Measurements from ENCODE around the gene DLST.

Gene DLST

DNA sequence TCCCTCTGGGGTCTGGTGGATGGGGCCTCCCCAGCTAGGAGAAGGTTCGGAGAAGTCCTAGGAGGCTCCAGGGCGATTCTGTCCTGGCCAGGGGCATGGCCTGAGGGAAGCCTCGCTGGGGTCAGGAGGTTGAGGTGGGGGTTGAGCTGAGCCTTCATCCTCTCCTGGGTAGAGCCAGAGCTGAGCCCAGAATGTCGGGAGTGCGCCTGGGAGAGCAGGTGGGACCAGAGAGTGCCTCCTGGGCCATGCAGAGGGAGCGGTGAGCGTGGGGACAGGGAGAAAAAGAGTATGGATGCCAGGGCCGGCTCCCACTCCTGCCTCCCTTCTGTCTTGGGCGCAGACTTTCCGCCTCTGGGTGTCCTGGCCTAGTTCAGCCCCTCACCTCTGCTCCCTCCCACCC is 28.2 kb downstream of the DLST start:
- TF ChIP-seq CTCF (IDR thresholded peaks at IDR 0.05; ENCODE audit: insufficient read depth, low read depth, low read length, missing control alignments), result no peak
- no peak for DNase-seq (ENCODE audit: low read depth)
- no peak overlapping the region for H3K4me3 ChIP-seq (ENCODE audit: low read length)

GRCh38 chr14:74910556-74910955 is 28.8 kb downstream of the DLST start:
- no peak for TF ChIP-seq CTCF (IDR thresholded peaks at IDR 0.05; ENCODE audit: insufficient read depth, low read depth, low read length, missing control alignments)
- DNase-seq (ENCODE audit: low read depth), result no peak
- H3K4me3 ChIP-seq (ENCODE audit: low read length), result no peak overlapping the region

DNA sequence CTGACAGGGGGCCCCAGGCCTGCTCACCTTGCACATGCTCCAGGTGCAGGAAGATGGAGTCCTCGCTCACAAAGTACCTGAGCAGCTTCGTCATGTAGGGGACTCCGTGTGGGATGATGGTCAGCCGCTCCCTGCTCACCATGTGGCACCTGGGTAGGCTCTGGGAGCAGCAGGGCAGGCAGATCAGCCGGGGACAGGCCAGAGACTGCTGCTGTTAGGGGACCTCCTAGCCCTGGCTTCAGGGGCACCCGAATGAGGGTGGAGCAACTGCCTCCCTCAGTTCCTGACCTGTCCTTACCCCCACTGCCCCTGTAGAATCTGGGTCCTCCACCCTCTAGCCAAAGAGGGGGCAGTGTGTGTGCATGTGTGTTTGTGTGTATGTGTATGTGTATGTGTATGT is 29.5 kb downstream of the DLST start:
- no peak for DNase-seq (ENCODE audit: low read depth)
- H3K4me3 ChIP-seq (ENCODE audit: low read length), result no peak overlapping the region
- no peak for TF ChIP-seq CTCF (IDR thresholded peaks at IDR 0.05; ENCODE audit: insufficient read depth, low read depth, low read length, missing control alignments)

- no peak overlapping the region for H3K4me3 ChIP-seq (ENCODE audit: low read length)
- no peak for TF ChIP-seq CTCF (IDR thresholded peaks at IDR 0.05; ENCODE audit: insufficient read depth, low read depth, low read length, missing control alignments)
- DNase-seq (ENCODE audit: low read depth), result peak; percentile 29
These were observed 30.0 kb downstream of the DLST start for GRCh38 chr14:74911704-74912103.

- H3K4me3 ChIP-seq (ENCODE audit: low read length), result no peak overlapping the region
- no peak for TF ChIP-seq CTCF (IDR thresholded peaks at IDR 0.05; ENCODE audit: insufficient read depth, low read depth, low read length, missing control alignments)
- no peak for DNase-seq (ENCODE audit: low read depth)
These were observed 30.4 kb downstream of the DLST start for GRCh38 chr14:74912111-74912510.

DNA sequence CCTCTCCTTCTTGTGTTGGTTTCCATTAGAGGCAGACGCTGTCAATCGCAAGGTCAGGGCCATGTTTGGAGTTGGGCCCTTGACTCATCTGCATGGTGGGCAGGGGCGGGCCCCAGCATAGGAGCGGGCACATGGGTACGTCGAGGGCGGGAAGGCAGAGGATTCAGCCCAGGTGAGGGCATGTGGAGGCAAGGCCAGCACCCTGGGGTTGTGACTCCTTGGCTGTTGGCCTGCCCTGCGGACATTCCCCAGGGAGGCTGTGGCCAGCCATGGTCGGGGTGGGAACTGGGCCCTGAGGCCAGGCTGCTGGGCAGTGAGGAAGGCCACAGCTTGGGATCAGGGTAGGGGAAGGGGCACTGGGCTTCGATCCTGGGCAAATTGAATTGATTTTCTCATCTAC is 31.1 kb downstream of the DLST start:
- no peak for TF ChIP-seq CTCF (IDR thresholded peaks at IDR 0.05; ENCODE audit: insufficient read depth, low read depth, low read length, missing control alignments)
- no peak for DNase-seq (ENCODE audit: low read depth)
- no peak overlapping the region for H3K4me3 ChIP-seq (ENCODE audit: low read length)

DNA sequence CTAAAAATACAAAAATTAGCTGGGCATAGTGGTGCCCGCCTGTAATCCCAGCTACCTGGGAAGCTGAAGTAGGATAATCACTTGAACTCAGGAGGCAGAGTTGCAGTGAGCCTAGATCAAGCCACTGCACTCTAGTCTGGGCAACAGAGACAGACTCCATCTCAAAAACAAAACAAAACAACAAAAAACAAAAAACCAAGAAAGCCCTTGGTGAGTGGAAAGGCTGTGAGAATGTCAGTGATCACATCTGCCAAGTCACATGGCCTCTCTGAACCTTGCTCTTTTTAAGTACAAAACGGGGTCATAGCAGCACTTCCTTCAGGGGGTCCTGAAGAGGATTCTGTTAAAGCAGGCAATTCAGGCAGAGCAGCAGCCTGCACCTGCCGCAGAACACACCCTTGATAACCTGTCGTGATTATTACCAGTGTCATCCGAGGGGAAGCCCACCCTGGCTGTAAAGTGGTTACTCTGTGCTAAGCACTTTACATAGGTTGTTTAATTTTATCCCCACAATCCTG is 31.7 kb downstream of the DLST start:
- no peak for TF ChIP-seq CTCF (IDR thresholded peaks at IDR 0.05; ENCODE audit: insufficient read depth, low read depth, low read length, missing control alignments)
- H3K4me3 ChIP-seq (ENCODE audit: low read length), result no peak overlapping the region
- no peak for DNase-seq (ENCODE audit: low read depth)
